KMS-11 (cell line): ENCODE results near the gene TMEM131L.

Experiments used
- H2AFZ ChIP-seq: fragments of 200-600 bp; sonication (generic); 2 replicates; pipeline ENCODE4 v1.6.1; 2016; ENCODE audit warnings: antibody characterized with exemption, mixed run types, low read depth
- H3K27ac ChIP-seq: fragments of 200-600 bp; sonication (generic); 2 replicates; pipeline ENCODE4 v1.6.1; 2016; ENCODE audit warnings: mild to moderate bottlenecking, mixed run types
- H3K27me3 ChIP-seq: fragments of 200-600 bp; sonication (generic); 2 replicates; pipeline ENCODE4 v1.6.1; 2017; ENCODE audit warnings: mild to moderate bottlenecking, low read depth, mixed run types, moderate library complexity; ENCODE audit not compliant: insufficient read depth
- H3K36me3 ChIP-seq: fragments of 200-600 bp; sonication (generic); 2 replicates; pipeline ENCODE4 v1.6.1; 2017; ENCODE audit warnings: mild to moderate bottlenecking, mixed run types; ENCODE audit not compliant: insufficient read depth
- H3K4me1 ChIP-seq: fragments of 200-600 bp; sonication (generic); 2 replicates; pipeline ENCODE4 v1.6.1; 2016; ENCODE audit warnings: mild to moderate bottlenecking, low read depth, mixed run types; ENCODE audit not compliant: poor library complexity, severe bottlenecking
- H3K4me2 ChIP-seq: fragments of 200-600 bp; sonication (generic); 2 replicates; pipeline ENCODE4 v1.7.0; 2016; ENCODE audit warnings: mild to moderate bottlenecking, mixed run types
- H3K4me3 ChIP-seq: fragments of 200-600 bp; sonication (generic); IDR thresholded peaks from 2 replicates; pipeline ENCODE4 v1.6.1; 2017; ENCODE audit warnings: low read depth, low read length, mixed read lengths; ENCODE audit not compliant: insufficient read depth
- H3K79me2 ChIP-seq: fragments of 200-600 bp; sonication (generic); 2 replicates; pipeline ENCODE4 v1.6.1; 2016; ENCODE audit warnings: low read depth, mixed run types; ENCODE audit not compliant: insufficient read depth
- H3K9ac ChIP-seq: fragments of 200-600 bp; sonication (generic); 2 replicates; pipeline ENCODE4 v1.6.1; 2016; ENCODE audit warnings: mild to moderate bottlenecking, mixed run types
- H4K20me1 ChIP-seq: fragments of 200-600 bp; sonication (generic); 2 replicates; pipeline ENCODE4 v1.6.1; 2016; ENCODE audit warnings: mild to moderate bottlenecking, mixed run types; ENCODE audit not compliant: insufficient read depth
- CTCF ChIP-seq: fragments of 200-600 bp; sonication (generic); conservative IDR thresholded peaks from 2 replicates; pipeline ENCODE4 v1.6.1; 2017; ENCODE audit warnings: low read depth, mild to moderate bottlenecking, antibody characterized with exemption, low read length, moderate library complexity, mixed read lengths

The TMEM131L gene

GRCh38 chr4:153490985-153491483 lies 24.9 kb downstream of the TMEM131L start:
- Histone ChIP-seq H3K4me1 (peaks cover 32% of the 10 kb centered on the region), H3K4me2 (no peak overlapping the region), H4K20me1 (no peaks in the 10 kb centered on the region), H2AFZ (no peak overlapping the region), H3K9ac (no peak overlapping the region), H3K27ac (no peak overlapping the region), H3K4me3 (no peak overlapping the region), H3K79me2 (0 out of 2 replicates have a peak, but pooled peaks cover 5% of the 10 kb centered on the region), H3K27me3 (no peaks in the 10 kb centered on the region), H3K36me3 (no peaks in the 10 kb centered on the region)
- no peak for TF ChIP-seq CTCF

GRCh38 chr4:153494562-153494961 lies 28.4 kb downstream of the TMEM131L start:
- H3K4me1 ChIP-seq, result no peaks in the 10 kb centered on the region
- H4K20me1 ChIP-seq, result no peaks in the 10 kb centered on the region
- H3K4me2 ChIP-seq, result no peak overlapping the region
- H3K4me3 ChIP-seq, result no peak overlapping the region
- no peaks in the 10 kb centered on the region for H3K36me3 ChIP-seq
- no peak for TF ChIP-seq CTCF
- no peak overlapping the region for H3K9ac ChIP-seq
- 0 out of 2 replicates have a peak, but pooled peaks cover 5% of the 10 kb centered on the region for H3K79me2 ChIP-seq
- no peaks in the 10 kb centered on the region for H3K27me3 ChIP-seq
- no peak overlapping the region for H3K27ac ChIP-seq
- H2AFZ ChIP-seq, result no peak overlapping the region

- Histone ChIP-seq H4K20me1 (no peaks in the 10 kb centered on the region), H3K27me3 (no peaks in the 10 kb centered on the region), H3K4me1 (no peaks in the 10 kb centered on the region), H3K9ac (no peak overlapping the region), H2AFZ (no peak overlapping the region), H3K36me3 (no peaks in the 10 kb centered on the region), H3K4me3 (no peak overlapping the region), H3K4me2 (no peak overlapping the region), H3K79me2 (0 out of 2 replicates have a peak, but pooled peaks cover 5% of the 10 kb centered on the region), H3K27ac (no peak overlapping the region)
- no peak for TF ChIP-seq CTCF
Measured at GRCh38 chr4:153495480-153496193, 29.5 kb downstream of the TMEM131L start.

- no peak overlapping the region for H3K9ac ChIP-seq
- no peak overlapping the region for H3K4me2 ChIP-seq
- no peaks in the 10 kb centered on the region for H4K20me1 ChIP-seq
- TF ChIP-seq CTCF, result no peak
- H3K27ac ChIP-seq, result no peak overlapping the region
- H3K36me3 ChIP-seq, result no peaks in the 10 kb centered on the region
- no peak overlapping the region for H3K4me3 ChIP-seq
- 0 out of 2 replicates have a peak, but pooled peaks cover 1% of the 10 kb centered on the region for H3K79me2 ChIP-seq
- H2AFZ ChIP-seq, result no peak overlapping the region
- H3K27me3 ChIP-seq, result no peaks in the 10 kb centered on the region
- no peaks in the 10 kb centered on the region for H3K4me1 ChIP-seq
Measured at GRCh38 chr4:153497091-153497531, 31.0 kb downstream of the TMEM131L start.
